Right atrium auricular region (tissue), 2 donors: ENCODE results near the gene EMC7. TPM values are rescaled to one million over a fixed set of nuclear protein-coding genes. Genes with fewer than 3 reads are reported as not detected.
"Not testable (repeated sequence)": the region's sequence is repeated elsewhere in the genome, so short reads cannot be mapped to it uniquely, and the experiment has no call there.

ENCODE experiments used
- DNase-seq: peaks from one replicate; pipeline ENCODE4 v3.0.0-alpha.2; 2019; ENCODE audit warnings: low spot score
- H3K27ac ChIP-seq, 2 donors: fragments of 200-600 bp; sonication (generic); 1 replicate in 1 of 2; 2 replicates in 1 of 2; pipeline ENCODE4 v1.5.1; 2016 to 2019
- H3K27me3 ChIP-seq, 2 donors: fragments of 200-600 bp; sonication (generic); one replicate each; pipeline versions ENCODE4 v1.5.1 to v1.6.0; 2017 to 2019
- H3K36me3 ChIP-seq: fragments of 200-600 bp; sonication (generic); one replicate; pipeline ENCODE4 v1.5.1; 2016
- H3K4me1 ChIP-seq, 2 donors: fragments of 200-600 bp; sonication (generic); one replicate each; pipeline versions ENCODE4 v1.5.1 to v1.6.0; 2017 to 2019
- H3K4me3 ChIP-seq, 2 donors: fragments of 200-600 bp; sonication (generic); 1 replicate in 1 of 2; 2 replicates in 1 of 2; pipeline ENCODE4 v1.5.1; 2017 to 2019; ENCODE audit warnings: mild to moderate bottlenecking in 1 of 2, moderate library complexity in 1 of 2
- H3K9me3 ChIP-seq, 2 donors: fragments of 200-600 bp; sonication (generic); one replicate each; pipeline ENCODE4 v1.5.1; 2019
- total RNA-seq, 2 donors: library from RNA; depleted of rRNA; stranded (reverse); fragments of >200 nt; gene quantifications; one replicate each; pipeline ENCODE4 v1.1.0, GENCODE V29; 2016
- TF ChIP-seq, protein P1 (sequence below), 2 donors: fragments of 200-600 bp; sonication (generic); IDR thresholded peaks; one replicate each; pipeline ENCODE4 v1.5.1; 2019; ENCODE audit warnings: antibody characterized with exemption in 2 of 2

Gene EMC7
- total RNA-seq, 2 donors from 2014 or later, result 47.5 to 50.1 TPM

DNA sequence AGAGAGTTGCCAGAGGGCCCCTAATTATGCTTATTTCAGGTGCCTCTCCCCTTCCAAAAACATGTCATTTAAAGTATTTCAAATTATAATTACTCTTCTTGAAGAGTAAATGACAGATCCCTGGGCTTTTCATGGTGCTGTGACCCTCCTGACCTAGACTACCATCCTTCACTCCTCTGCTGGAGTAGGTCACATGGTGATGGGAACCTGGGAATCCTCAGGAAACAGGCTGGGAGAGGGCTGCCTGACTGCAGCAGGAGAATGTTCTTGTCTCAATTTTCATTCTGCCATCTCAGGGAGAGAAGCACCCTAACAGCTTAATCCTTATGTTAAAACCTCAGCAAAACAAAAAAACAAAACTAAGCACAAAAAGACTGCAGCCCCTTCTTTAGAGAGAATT is 24.9 kb upstream of the EMC7 start:
- no peak overlapping the region for H3K27ac ChIP-seq
- DNase-seq, result no peak
- no peaks in the 10 kb centered on the region for H3K9me3 ChIP-seq
- no peak overlapping the region for H3K4me3 ChIP-seq
- H3K27me3 ChIP-seq, result no peaks in the 10 kb centered on the region
- TF ChIP-seq, protein P1, sequence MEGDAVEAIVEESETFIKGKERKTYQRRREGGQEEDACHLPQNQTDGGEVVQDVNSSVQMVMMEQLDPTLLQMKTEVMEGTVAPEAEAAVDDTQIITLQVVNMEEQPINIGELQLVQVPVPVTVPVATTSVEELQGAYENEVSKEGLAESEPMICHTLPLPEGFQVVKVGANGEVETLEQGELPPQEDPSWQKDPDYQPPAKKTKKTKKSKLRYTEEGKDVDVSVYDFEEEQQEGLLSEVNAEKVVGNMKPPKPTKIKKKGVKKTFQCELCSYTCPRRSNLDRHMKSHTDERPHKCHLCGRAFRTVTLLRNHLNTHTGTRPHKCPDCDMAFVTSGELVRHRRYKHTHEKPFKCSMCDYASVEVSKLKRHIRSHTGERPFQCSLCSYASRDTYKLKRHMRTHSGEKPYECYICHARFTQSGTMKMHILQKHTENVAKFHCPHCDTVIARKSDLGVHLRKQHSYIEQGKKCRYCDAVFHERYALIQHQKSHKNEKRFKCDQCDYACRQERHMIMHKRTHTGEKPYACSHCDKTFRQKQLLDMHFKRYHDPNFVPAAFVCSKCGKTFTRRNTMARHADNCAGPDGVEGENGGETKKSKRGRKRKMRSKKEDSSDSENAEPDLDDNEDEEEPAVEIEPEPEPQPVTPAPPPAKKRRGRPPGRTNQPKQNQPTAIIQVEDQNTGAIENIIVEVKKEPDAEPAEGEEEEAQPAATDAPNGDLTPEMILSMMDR (IDR thresholded peaks at IDR 0.05), result no peak
- H3K36me3 ChIP-seq, result no peaks in the 10 kb centered on the region
- H3K4me1 ChIP-seq, result no peaks in the 10 kb centered on the region

DNA sequence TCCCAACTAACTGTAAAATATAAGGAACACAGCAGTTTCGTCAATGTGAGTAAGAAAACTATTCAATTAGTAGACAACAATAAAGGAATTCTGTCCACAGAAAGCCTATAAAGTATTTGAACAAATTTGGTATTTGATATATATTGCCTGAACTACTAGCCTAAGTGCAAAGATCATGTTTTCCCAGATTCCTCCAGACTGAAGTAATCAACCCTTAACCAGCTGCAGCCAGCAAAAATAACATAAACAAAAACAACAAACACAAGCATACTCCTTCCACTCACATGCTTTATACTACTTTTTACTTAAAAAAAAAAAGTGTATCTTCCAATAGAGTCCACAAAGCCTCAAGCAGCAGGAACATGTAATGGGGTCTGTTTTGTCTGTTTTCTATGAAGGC is 24.3 kb upstream of the EMC7 start:
- no peaks in the 10 kb centered on the region for H3K27me3 ChIP-seq
- no peak overlapping the region for H3K27ac ChIP-seq
- no peaks in the 10 kb centered on the region for H3K36me3 ChIP-seq
- TF ChIP-seq, protein P1 (IDR thresholded peaks at IDR 0.05), result no peak
- no peaks in the 10 kb centered on the region for H3K9me3 ChIP-seq
- no peak overlapping the region for H3K4me3 ChIP-seq
- no peak for DNase-seq
- no peaks in the 10 kb centered on the region for H3K4me1 ChIP-seq

DNA sequence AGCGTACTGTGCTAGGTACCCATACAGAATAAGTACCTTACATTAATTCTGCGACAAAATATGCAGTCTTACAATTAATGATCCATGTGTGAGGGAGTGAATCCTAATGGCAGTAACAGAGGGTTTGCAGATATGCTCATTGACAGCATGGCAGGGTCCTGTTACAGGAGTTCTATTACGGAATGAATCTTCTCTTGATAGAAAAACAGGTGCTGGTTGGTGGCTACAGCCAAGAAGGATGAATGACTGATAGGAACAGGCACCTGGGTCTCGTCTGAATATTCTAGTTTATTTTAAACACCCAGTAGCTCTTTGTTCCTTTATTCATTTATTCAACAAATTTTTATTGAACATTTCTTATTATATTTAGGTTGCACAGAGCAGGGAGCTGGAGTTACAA is 23.0 kb upstream of the EMC7 start:
- no peaks in the 10 kb centered on the region for H3K36me3 ChIP-seq
- no peak for DNase-seq
- H3K9me3 ChIP-seq, result no peaks in the 10 kb centered on the region
- H3K27ac ChIP-seq, result no peak overlapping the region
- H3K4me1 ChIP-seq, result no peaks in the 10 kb centered on the region
- no peak overlapping the region for H3K4me3 ChIP-seq
- H3K27me3 ChIP-seq, result no peaks in the 10 kb centered on the region
- TF ChIP-seq, protein P1 (IDR thresholded peaks at IDR 0.05), result no peak

DNA sequence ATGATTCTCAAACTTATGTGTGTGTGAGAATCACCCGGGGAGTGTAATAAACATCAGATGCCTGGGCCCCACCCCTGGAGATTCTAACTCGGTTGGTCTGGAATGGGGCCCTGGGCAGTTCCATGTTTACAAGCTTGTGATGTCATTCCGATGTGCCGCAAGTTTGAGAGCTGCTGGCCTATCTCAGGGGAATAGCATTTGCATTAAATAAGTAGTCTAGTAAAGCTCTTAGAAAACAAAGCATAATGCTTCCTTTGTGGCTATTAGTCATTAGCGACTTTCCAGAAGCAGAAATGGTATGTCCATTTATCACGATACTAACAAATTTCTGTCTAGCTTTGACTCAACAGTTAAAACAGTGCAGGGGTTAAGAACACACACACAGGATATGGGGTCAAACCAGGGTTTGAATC is 21.1 kb upstream of the EMC7 start:
- TF ChIP-seq, protein P1 (IDR thresholded peaks at IDR 0.05), result no peak
- no peaks in the 10 kb centered on the region for H3K27me3 ChIP-seq
- H3K4me1 ChIP-seq, result no peaks in the 10 kb centered on the region

DNA sequence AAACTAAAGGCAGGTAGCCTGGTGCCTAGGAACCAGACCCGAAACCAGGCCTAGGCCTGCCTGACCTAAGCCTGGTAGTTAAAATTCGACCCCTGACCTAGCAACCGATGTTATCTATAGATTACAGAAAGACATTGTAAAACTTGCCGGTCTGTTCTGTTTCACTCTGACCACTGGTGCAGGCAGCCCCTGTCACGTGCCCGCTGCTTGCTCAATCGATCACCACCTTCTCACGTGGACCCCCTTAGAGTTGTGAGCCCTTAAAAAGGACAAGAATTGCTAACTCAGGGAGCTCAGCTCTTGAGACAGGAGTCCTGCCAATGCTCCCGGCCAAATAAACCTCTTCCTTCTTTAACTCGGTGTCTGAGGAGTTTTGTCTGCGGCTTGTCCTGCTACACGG is 20.1 kb upstream of the EMC7 start:
- H3K9me3 ChIP-seq, H3K27ac ChIP-seq, H3K27me3 ChIP-seq, DNase-seq, H3K4me3 ChIP-seq, H3K36me3 ChIP-seq, H3K4me1 ChIP-seq: not testable (repeated sequence)

More for the DNA sequence above, 21.1 kb upstream of the EMC7 start:
- DNase-seq, result no peak
- no peaks in the 10 kb centered on the region for H3K36me3 ChIP-seq
- H3K27ac ChIP-seq, result no peak overlapping the region
- no peaks in the 10 kb centered on the region for H3K9me3 ChIP-seq
- H3K4me3 ChIP-seq, result no peak overlapping the region

DNA sequence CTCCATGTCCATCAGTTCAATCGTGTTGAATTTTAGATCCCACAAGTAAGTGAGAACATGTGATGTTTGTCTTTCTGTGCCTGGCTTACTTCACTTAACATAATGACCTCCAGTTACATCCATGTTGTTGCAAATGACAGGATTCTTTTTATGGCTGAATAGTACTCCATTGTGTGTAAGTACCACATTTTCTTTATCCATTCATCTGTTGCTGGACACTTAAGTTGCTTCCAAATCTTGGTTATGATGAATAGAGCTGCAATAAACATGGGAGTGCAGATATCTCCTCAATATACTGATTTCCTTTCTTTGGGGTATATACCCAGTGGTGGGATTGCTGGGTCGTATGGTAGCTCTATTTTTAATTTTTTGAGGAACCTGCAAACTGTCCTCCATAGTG is 18.8 kb upstream of the EMC7 start:
- not testable (repeated sequence) for H3K27me3 ChIP-seq, H3K9me3 ChIP-seq, DNase-seq, H3K27ac ChIP-seq, H3K4me1 ChIP-seq, H3K36me3 ChIP-seq, H3K4me3 ChIP-seq

DNA sequence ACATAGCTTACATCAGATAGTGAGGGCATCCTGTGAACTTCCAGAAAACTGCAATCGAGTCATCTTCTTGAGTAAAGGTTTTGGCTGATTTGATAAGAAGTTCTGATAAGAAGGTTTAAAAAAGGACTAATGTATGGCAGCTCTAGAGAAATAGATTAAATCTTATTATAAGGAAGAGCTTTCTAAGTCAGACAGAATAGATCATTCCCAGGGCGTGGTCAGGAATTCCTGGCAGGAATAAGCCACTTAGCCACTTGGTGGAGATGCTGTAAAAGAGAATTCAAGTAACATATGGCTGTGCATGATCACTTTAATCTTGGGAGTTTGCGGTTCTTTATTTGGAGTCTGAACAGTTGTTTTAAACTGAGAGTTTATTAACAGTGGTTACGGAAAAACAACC is 17.6 kb upstream of the EMC7 start:
- no peak for DNase-seq
- Histone ChIP-seq H3K27me3 (no peaks in the 10 kb centered on the region), H3K27ac (no peak overlapping the region), H3K9me3 (no peaks in the 10 kb centered on the region), H3K4me1 (no peaks in the 10 kb centered on the region), H3K36me3 (no peaks in the 10 kb centered on the region), H3K4me3 (no peak overlapping the region)
- TF ChIP-seq, protein P1 (IDR thresholded peaks at IDR 0.05), result no peak
